NCI-H460 (cell line): ENCODE results near the gene LRRIQ1. TPM values are rescaled to one million over a fixed set of nuclear protein-coding genes. Genes with fewer than 3 reads are reported as not detected.
"Not testable (repeated sequence)": the region's sequence is repeated elsewhere in the genome, so short reads cannot be mapped to it uniquely, and the experiment has no call there.

Experiments used
- DNase-seq: peaks from one replicate; pipeline ENCODE4 v3.0.0-alpha.2; 2016; ENCODE audit warnings: low read depth; ENCODE audit errors: extremely low read depth
- polyA plus RNA-seq: library from polyadenylated mRNA; depleted of rRNA; stranded (reverse); fragments of >200 nt; gene quantifications from 2 replicates; pipeline ENCODE4 v1.2.3, GENCODE V29; 2014; cell fraction: nucleus; rRNA removed
- total RNA-seq: library from RNA; depleted of rRNA; stranded (reverse); fragments of >200 nt; shearing (Covaris generic); gene quantifications from 2 replicates; pipeline ENCODE4 v1.2.3, GENCODE V29; 2014; rRNA removed

LRRIQ1 gene
- total RNA-seq = 0.72 and 2.5 TPM in 2 replicates
- polyA plus RNA-seq = 0.64 and 4.1 TPM in 2 replicates

- DNase-seq = peak; percentile 89
Measured at GRCh38 chr12:85036234-85036707, at the start of gene LRRIQ1, which contains the start of gene TSPAN19. TSS of gene LRRIQ1 (plus strand) at chr12:85036351. CDS start at chr12:85038177, 1,826 bp downstream. TSS of gene TSPAN19 (minus strand) at chr12:85036277. CDS start at chr12:85029946, 6,331 bp downstream.

- DNase-seq = no peak
Measured at GRCh38 chr12:84986586-84986985, 49.6 kb upstream of the LRRIQ1 start.

GRCh38 chr12:84994426-84994825, 41.7 kb upstream of the LRRIQ1 start:
- no peak for DNase-seq

GRCh38 chr12:84995641-84996040, 40.5 kb upstream of the LRRIQ1 start:
- DNase-seq = no peak

- DNase-seq = no peak
Measured at GRCh38 chr12:84996759-84997158, 39.4 kb upstream of the LRRIQ1 start.

GRCh38 chr12:84998341-84998740, 37.8 kb upstream of the LRRIQ1 start:
- DNase-seq = no peak

- no peak for DNase-seq
Measured at GRCh38 chr12:85000729-85001128, 35.4 kb upstream of the LRRIQ1 start.

- no peak for DNase-seq
Measured at GRCh38 chr12:85002778-85003296, 33.3 kb upstream of the LRRIQ1 start.

- DNase-seq = no peak
Measured at GRCh38 chr12:85004204-85004603, 31.9 kb upstream of the LRRIQ1 start.

- not testable (repeated sequence) for DNase-seq
Measured at GRCh38 chr12:85005047-85005446, 31.1 kb upstream of the LRRIQ1 start.

- no peak for DNase-seq
Measured at GRCh38 chr12:85005615-85006014, 30.5 kb upstream of the LRRIQ1 start.

- no peak for DNase-seq
Measured at GRCh38 chr12:85006206-85006605, 29.9 kb upstream of the LRRIQ1 start.

GRCh38 chr12:85007836-85008235, 28.3 kb upstream of the LRRIQ1 start:
- no peak for DNase-seq

GRCh38 chr12:85016413-85016812, 19.7 kb upstream of the LRRIQ1 start:
- DNase-seq = peak; percentile 87

GRCh38 chr12:85017133-85017532, 19.0 kb upstream of the LRRIQ1 start:
- no peak for DNase-seq

GRCh38 chr12:85017618-85018017, 18.5 kb upstream of the LRRIQ1 start:
- DNase-seq = no peak

- DNase-seq = no peak
Measured at GRCh38 chr12:85018098-85018497, 18.1 kb upstream of the LRRIQ1 start.

GRCh38 chr12:85029456-85029855, 6.7 kb upstream of the LRRIQ1 start:
- DNase-seq = peak; percentile 51

GRCh38 chr12:85036733-85037132, 582 bp downstream of the LRRIQ1 start:
- no peak for DNase-seq

GRCh38 chr12:85041395-85041794, 5.2 kb downstream of the LRRIQ1 start:
- no peak for DNase-seq

- no peak for DNase-seq
Measured at GRCh38 chr12:85043829-85044228, 7.7 kb downstream of the LRRIQ1 start.

- DNase-seq = peak; percentile 59
Measured at GRCh38 chr12:85057370-85057963, 21.3 kb downstream of the LRRIQ1 start.
